ENCODE results near the gene UBAC1. TPM values are rescaled to one million over a fixed set of nuclear protein-coding genes. Genes with fewer than 3 reads are reported as not detected.

UBAC1 gene
- total RNA-seq, 1 donor from 2014 or later: 31.0 TPM

- no peak for DNase-seq (ENCODE audit: low spot score in 2 of 2)
Measured at GRCh38 chr9:135962696-135963307, 1.6 kb upstream of the UBAC1 start.

GRCh38 chr9:135961811-135962695, 880 bp upstream of the UBAC1 start:
- Histone ChIP-seq H3K36me3 (no peaks in the 10 kb centered on the region), H3K27me3 (no peaks in the 10 kb centered on the region), H3K9me3 (no peaks in the 10 kb centered on the region), H3K4me1 (peaks cover 3 to 12% of the 10 kb centered on the region in 2 donors), H3K4me3 (no peak overlapping the region), H3K27ac (no peak overlapping the region)
- no peak for DNase-seq (ENCODE audit: low spot score in 2 of 2)
- TF ChIP-seq CTCF (IDR thresholded peaks at IDR 0.05): no peak
- intact Hi-C loops (cut with DNase I): loop anchor here (1.0 to 5.0 kb wide), 4 partner anchors 55 to 1937 kb away; partner anchors contain the start of genes BRD3OS, CAMSAP1 and TMEM250

More at GRCh38 chr9:135962696-135963307, 1.6 kb upstream of the UBAC1 start:
- intact Hi-C loops (cut with DNase I): loop anchor here (5.0 kb wide), 1 partner anchor 89 kb away; no protein-coding TSS in a partner anchor
- Histone ChIP-seq H3K4me1 (peaks cover 3 to 17% of the 10 kb centered on the region in 2 donors), H3K36me3 (no peaks in the 10 kb centered on the region), H3K4me3 (no peak overlapping the region), H3K27ac (no peak overlapping the region), H3K27me3 (no peaks in the 10 kb centered on the region), H3K9me3 (no peaks in the 10 kb centered on the region)
- TF ChIP-seq CTCF (IDR thresholded peaks at IDR 0.05): no peak

GRCh38 chr9:135960411-135961276, 529 bp downstream of the UBAC1 start:
- intact Hi-C loops (cut with DNase I): loop anchor here (1.0 to 5.0 kb wide), 4 partner anchors 53 to 1936 kb away; partner anchors contain the start of genes BRD3OS, CAMSAP1 and TMEM250

GRCh38 chr9:135959814-135960213, 1.4 kb downstream of the UBAC1 start:
- no peak for DNase-seq (ENCODE audit: low spot score in 2 of 2)
- Histone ChIP-seq H3K27me3 (no peaks in the 10 kb centered on the region), H3K27ac (peak overlapping the region in 1 of 2 donors; percentile 91), H3K4me1 (peaks cover 3 to 12% of the 10 kb centered on the region in 2 donors), H3K9me3 (no peaks in the 10 kb centered on the region), H3K36me3 (peaks cover 0 to 1% of the 10 kb centered on the region in 2 donors), H3K4me3 (peak overlapping the region; percentile 67 to 96)
- intact Hi-C loops (cut with DNase I): loop anchor here (2.0 to 5.0 kb wide), 2 partner anchors 92 to 1935 kb away; partner anchors contain the start of gene BRD3OS
- TF ChIP-seq CTCF (IDR thresholded peaks at IDR 0.05): no peak

More at GRCh38 chr9:135960411-135961276, 529 bp downstream of the UBAC1 start:
- TF ChIP-seq CTCF (IDR thresholded peaks at IDR 0.05): no peak
- H3K4me1 ChIP-seq: peaks cover 3 to 12% of the 10 kb centered on the region in 2 donors
- H3K36me3 ChIP-seq: no peaks in the 10 kb centered on the region
- no peaks in the 10 kb centered on the region for H3K27me3 ChIP-seq
- peak overlapping the region; percentile 67 to 96 for H3K4me3 ChIP-seq
- DNase-seq (ENCODE audit: low spot score in 2 of 2): no peak
- no peaks in the 10 kb centered on the region for H3K9me3 ChIP-seq
- peak overlapping the region; percentile 73 to 91 for H3K27ac ChIP-seq

- H3K4me1 ChIP-seq: peaks cover 3 to 12% of the 10 kb centered on the region in 2 donors
- no peaks in the 10 kb centered on the region for H3K9me3 ChIP-seq
- TF ChIP-seq CTCF (IDR thresholded peaks at IDR 0.05): no peak
- no peak overlapping the region for H3K4me3 ChIP-seq
- H3K36me3 ChIP-seq: peaks cover 0 to 10% of the 10 kb centered on the region in 2 donors
- intact Hi-C loops (cut with DNase I): no loop called here
- DNase-seq (ENCODE audit: low spot score in 2 of 2): no peak
- no peak overlapping the region for H3K27ac ChIP-seq
- no peaks in the 10 kb centered on the region for H3K27me3 ChIP-seq
Measured at GRCh38 chr9:135958485-135958884, 2.7 kb downstream of the UBAC1 start.

All from ascending aorta (tissue), 2 donors.